ENCODE measurements around the gene CEP70. TPM values are rescaled to one million over a fixed set of nuclear protein-coding genes. Genes with fewer than 3 reads are reported as not detected.
"Not testable (repeated sequence)": the region's sequence is repeated elsewhere in the genome, so short reads cannot be mapped to it uniquely, and the experiment has no call there.

Gene CEP70
- total and polyA plus RNA-seq, 8 donors, result 13.6 to 44.0 (median 22.8) TPM

GRCh38 chr3:138456961-138457862 is 136.8 kb downstream of the CEP70 start:
- ATAC-seq (no peak), DNase-seq (no peak), FAIRE-seq (no peak)
- WGBS, 2 donors, result 87 to 88% methylated on average over 13 of the region's 13 CpGs
- TF ChIP-seq CTCF (IDR thresholded peaks at IDR 0.05), result no peak
- no peak overlapping the region for H3K27ac ChIP-seq
- no peak overlapping the region for H3K4me3 ChIP-seq
- no peaks in the 10 kb centered on the region for H3K36me3 ChIP-seq
- H3K9me3 ChIP-seq, result no peaks in the 10 kb centered on the region
- intact Hi-C loops (cut with DNase I), result no loop called here
- H3K4me1 ChIP-seq, result no peaks in the 10 kb centered on the region
- no peaks in the 10 kb centered on the region for H3K27me3 ChIP-seq

- no peaks in the 10 kb centered on the region for H3K36me3 ChIP-seq
- H3K4me3 ChIP-seq, result no peak overlapping the region
- H3K27ac ChIP-seq, result no peak overlapping the region
- intact Hi-C loops (cut with DNase I), result no loop called here
- FAIRE-seq (no peak), DNase-seq (no peak), ATAC-seq (no peak)
- no peaks in the 10 kb centered on the region for H3K27me3 ChIP-seq
- no peaks in the 10 kb centered on the region for H3K4me1 ChIP-seq
- 85 to 91% methylated on average over 13 of the region's 13 CpGs for WGBS, 2 donors
- no peaks in the 10 kb centered on the region for H3K9me3 ChIP-seq
- no peak for TF ChIP-seq CTCF (IDR thresholded peaks at IDR 0.05)
Observed at GRCh38 chr3:138455801-138456716, 138.0 kb downstream of the CEP70 start.

GRCh38 chr3:138453940-138454339 is 140.1 kb downstream of the CEP70 start:
- FAIRE-seq; H3K27ac ChIP-seq; H3K36me3 ChIP-seq; H3K27me3 ChIP-seq; DNase-seq; H3K9me3 ChIP-seq; H3K4me1 ChIP-seq; intact Hi-C loops (cut with DNase I); ATAC-seq; H3K4me3 ChIP-seq: not testable (repeated sequence)
- 81 to 94% methylated on average over 8 of the region's 8 CpGs for WGBS, 2 donors

- ATAC-seq (no peak), FAIRE-seq (no peak), DNase-seq (no peak)
- Histone ChIP-seq H3K36me3 (no peaks in the 10 kb centered on the region), H3K27me3 (no peaks in the 10 kb centered on the region), H3K9me3 (no peaks in the 10 kb centered on the region), H3K27ac (no peak overlapping the region), H3K4me1 (no peaks in the 10 kb centered on the region), H3K4me3 (no peak overlapping the region)
- intact Hi-C loops (cut with DNase I), result no loop called here
- no peak for TF ChIP-seq CTCF (IDR thresholded peaks at IDR 0.05)
- WGBS, 2 donors, result 82% methylated on average over 6 of the region's 6 CpGs
Observed at GRCh38 chr3:138452436-138452835, 141.6 kb downstream of the CEP70 start.

- Histone ChIP-seq H3K36me3 (no peaks in the 10 kb centered on the region), H3K27me3 (no peaks in the 10 kb centered on the region), H3K9me3 (no peaks in the 10 kb centered on the region), H3K4me1 (no peaks in the 10 kb centered on the region), H3K27ac (no peak overlapping the region), H3K4me3 (no peak overlapping the region)
- FAIRE-seq, result no peak
- intact Hi-C loops (cut with DNase I), result no loop called here
- WGBS, 2 donors, result 90 to 92% methylated on average over 43 of the region's 43 CpGs
- DNase-seq, result peak in 1 of 6 donors; percentile 47
- no peak for ATAC-seq
- TF ChIP-seq CTCF (IDR thresholded peaks at IDR 0.05), result no peak
Observed at GRCh38 chr3:138451595-138452162, 142.4 kb downstream of the CEP70 start.

Data from pancreas (tissue), 10 donors.